Dermis microvascular lymphatic vessel endothelial cell (primary cell): ENCODE results near the gene UBE3D. TPM values are rescaled to one million over a fixed set of nuclear protein-coding genes. Genes with fewer than 3 reads are reported as not detected.
"Not testable (repeated sequence)": the region's sequence is repeated elsewhere in the genome, so short reads cannot be mapped to it uniquely, and the experiment has no call there.

ENCODE experiments used
- DNase-seq, 2 donors: peaks; one replicate each; pipeline versions ENCODE4 v3.0.0 to v3.0.0-alpha.2; 2010; ENCODE audit warnings: low read depth in 2 of 2
- total RNA-seq: library from RNA; depleted of rRNA; stranded (reverse); fragments of >200 nt; gene quantifications from 2 replicates; pipeline ENCODE4 v1.2.1, GENCODE V29; 2014

Gene UBE3D
- total RNA-seq, 1 donor from 2014 or later, result 2.6 TPM

DNA sequence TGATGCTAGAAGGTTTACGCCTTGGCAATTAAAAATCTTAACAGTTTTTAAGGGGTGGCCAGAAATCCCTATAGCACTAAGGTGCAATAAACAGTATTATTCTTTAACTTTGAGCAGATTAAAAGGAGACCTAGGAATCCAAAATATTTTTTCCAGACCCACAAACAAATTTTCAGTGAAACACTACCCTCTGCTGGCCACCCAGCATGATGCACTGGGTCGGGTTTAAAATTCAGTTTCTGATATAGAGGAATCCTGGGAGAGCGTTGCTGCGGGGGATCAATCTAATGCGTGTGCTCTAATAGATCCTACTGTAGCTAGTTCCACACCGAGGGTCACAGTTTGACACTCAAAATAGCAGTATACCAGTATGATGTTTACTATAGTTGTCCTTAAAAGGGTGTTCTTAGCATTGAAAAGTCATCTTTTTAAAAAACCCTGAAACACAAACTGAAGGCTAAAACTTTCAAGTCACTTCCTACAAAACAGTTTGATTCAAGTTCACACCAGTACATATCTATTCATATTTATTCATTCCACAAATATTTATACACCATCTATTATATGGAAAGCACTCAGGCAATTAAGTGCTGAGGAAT lies 10.2 kb downstream of the UBE3D start:
- peak in 1 of 2 donors; percentile 50 for DNase-seq

DNA sequence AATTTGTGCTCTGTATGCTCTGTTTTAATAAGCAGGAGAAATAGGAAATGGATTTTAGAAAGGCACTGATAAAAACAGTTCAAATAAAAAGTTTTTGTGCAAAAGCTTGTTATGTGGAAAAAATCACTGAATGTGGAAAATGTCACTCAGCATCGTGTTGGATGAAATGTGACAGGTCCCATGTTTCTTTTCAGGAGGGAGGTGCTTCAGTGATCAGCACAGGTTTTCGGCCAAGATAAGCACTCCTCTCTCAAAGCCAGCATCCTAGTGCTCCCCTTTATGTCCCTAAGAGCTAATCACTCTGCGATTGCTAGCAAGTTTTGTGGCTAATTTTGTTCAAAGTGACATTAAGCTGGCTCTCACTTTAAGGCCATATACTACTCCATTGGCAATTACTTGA lies 12.0 kb downstream of the UBE3D start:
- DNase-seq, result no peak

DNA sequence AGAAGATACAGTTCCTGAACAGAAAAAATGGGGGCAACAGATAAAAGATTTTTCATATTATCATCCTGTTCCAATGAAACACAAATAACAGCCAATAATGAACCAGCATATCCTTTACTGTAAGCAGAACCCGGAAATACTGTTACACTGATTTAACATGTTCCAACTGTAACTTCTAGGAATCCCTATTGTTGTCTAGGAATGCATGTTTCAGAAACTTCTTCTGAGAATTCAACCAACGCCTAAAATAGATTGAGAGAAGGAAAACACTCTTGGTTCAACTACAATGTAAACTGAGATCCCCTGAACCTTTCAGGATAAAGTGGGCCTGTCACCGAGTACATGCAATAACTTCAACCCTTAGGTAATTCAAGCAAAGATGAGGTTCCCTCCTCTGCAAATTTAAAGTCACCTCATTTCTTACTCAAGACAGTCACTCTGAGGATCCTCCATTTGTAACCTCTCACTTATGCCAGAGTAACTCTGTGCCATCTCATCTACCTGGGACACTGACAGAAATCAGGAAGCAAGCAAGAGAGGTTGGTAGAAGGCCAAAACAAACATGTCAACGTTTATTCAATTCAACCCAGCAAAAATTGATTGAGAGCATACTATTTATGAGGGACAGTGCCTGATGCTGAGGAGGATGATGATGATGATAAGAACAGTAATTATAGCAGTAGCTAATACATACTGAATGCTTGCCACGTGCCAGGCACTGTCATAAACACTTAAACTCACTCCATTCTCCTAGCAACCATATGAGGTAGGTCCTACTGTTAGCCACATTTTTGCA lies 14.1 kb downstream of the UBE3D start:
- DNase-seq, result peak in 1 of 2 donors; percentile 26

DNA sequence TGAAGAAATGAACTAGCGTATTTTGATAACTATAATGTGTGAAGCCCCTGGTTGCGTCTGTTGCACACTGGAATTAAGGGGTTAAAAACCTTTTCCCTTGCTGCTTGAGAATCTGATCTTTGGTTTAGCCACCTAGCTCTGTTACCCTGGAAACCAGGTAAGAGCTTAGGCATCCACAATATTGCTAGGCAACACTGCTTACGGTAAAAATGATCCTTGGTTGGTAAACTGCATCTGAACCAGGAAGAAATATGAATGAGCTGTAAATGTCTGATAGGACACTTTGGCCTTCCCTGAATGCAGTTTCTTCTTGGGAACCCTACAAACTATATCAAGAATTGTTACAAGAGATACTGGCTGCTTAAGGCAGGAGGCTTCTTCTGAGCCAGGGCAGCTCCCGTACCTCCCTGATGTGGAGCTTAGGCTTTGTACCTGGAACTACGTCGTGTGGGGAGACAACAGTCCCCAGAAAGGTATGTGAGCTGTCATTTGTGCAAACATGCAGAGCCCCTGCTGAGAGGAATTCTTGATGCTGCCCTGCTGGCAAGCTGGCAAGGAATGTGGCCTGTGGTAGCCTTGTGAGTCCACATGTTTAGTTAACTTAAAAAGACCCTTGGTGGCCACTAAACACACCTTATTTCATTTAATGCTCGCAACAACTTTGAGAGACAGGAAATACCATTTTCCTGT lies 18.4 kb downstream of the UBE3D start:
- DNase-seq, result no peak

DNA sequence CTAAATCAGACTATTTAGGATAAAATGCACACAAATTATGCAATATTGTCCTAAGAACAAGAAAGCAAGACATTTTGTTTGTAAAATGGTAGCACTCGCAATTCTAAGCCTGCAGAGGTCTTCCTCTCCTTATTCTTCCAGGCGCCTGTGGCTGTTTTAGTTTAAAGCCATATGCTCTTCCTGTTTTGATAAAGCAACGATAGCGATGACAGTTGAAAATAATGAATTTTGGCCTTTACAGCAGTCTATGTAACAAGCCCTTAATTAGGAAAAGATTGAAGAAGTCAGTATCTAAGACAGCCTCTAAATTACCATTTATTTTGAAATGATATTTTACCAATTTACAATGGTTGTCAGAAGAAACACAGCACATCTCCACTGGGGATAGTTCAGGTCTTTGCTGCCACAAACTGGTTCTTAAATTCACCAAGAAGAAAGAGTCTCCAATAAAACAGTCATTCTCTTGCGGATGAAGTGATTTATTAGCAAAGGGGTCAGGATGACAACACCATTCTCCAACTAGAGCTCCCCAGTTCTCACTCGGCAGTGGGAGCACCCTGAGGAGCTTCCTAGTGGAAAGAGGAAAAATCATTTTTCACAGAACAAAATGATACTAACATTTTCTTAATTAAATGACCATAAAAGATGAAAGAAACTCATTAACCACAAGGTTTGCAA lies 21.4 kb downstream of the UBE3D start:
- DNase-seq, result no peak

DNA sequence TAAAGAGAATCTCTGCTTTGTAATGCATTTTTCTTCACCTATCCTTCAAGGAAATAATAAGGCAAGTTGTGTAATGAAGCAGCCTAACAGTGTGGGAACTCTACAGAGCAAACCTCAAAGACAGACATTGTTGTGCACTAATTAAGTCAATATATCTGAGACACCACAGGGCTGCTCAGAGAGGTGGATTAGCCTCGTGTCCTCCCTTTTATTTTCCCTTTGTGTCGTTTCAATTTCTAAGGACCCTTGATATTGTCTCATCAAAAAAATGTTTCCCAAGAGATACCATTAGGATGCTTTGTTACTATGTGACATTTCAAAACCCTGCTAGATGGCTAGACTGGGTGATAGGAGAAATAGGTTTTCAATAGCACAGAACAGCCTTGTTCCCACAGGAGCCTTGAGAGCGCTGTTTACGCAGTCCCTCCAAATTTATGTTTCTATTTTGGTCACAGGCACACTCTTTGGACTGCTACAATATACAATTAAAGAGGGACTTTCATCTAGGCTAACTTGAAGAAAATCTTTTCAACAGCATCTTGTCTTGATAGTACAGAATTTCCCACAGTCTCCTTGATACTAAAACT lies 23.1 kb downstream of the UBE3D start:
- DNase-seq, result no peak

DNA sequence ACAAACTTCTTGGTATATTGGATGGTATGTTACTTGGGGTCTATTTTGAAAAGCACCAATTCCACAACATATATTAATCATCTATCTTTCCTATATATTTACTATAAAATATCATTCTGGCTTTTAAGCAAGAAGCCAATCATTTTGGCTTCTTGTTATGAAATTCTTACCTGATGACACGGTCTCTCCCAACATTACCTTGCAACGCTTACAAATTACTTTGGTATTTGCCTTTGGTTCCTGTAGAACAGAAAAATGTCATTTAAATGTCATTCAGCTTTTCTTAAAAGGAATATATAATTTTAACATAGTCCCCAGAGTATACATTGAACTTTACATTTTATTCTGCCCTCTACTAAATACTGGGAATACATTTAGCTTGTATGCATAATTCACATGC lies 27.4 kb downstream of the UBE3D start:
- DNase-seq, result no peak

DNA sequence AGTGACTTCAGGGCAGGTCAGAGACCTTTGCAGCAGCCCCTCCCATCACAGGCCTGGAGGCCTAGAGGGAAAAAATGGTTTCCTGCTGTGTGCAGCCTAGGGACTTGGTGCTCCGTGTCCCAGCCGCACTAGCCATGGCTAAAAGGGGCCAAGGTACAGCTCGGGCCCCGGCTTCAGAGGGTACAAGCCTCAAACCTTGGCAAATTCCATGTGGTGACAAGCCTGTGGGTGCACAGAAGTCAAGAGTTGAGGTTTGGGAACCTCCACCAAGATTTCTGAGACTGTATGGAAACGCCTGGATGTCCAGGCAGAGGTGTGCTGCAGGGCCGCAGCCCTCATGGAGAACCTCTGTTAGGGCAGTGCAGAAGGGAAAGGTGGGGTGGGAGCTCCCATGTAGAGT lies 34.0 kb downstream of the UBE3D start:
- no peak for DNase-seq

DNA sequence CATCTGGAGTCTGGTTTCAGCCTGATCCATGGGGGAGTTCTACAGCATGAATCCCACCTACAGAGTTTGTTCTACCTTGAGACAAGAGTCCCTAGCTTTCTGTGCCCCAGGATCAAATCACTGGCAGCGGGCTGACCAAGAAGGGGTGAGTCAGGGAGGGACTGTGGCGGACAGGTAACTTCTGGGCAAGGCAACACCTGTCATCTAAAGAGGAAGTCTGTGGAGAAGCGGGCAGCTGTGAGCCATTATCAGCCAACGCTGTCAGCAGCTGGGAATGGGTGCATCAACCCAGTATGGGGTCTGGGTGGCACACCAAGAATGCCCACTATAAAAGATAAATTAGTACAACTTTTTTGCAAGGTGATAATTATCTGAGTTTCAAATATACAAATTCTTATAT lies 45.9 kb downstream of the UBE3D start:
- no peak for DNase-seq

DNA sequence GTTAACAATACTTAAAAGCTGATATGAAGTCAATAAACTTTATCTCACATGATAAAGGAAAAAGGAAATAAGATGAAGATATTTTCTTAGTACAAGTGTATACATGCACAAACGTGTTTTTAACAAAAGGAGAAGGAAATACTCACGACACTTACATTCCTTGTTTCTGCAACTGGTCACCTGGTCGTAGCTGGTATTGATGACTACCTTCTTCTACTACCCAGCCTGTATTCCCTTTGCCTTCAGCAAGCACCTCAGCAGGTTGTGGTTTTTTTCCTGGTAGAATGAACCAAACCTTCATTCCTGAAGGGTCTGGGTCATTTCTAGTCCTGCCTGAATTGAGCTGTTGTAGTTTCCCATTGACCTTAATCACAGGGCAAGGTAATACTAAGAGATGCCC lies 54.5 kb downstream of the UBE3D start:
- not testable (repeated sequence) for DNase-seq

DNA sequence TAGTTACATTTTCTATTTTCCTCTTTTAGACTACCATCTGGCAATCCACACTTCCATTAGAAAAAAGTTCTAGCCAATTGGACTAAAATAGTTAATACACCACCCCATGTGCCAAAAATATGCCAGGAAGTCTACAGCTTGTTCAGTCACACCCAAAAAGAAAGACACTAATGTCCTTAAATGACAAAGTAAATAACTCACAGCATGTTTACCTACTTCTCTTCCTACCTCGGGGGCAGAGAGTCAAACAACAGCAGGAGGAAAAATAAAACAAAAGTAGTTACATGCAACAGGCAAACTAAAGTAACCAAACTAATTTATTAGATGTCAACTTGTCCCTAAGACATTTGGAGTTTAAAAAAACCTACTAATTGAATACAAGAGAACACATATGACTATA lies 57.0 kb downstream of the UBE3D start:
- no peak for DNase-seq

DNA sequence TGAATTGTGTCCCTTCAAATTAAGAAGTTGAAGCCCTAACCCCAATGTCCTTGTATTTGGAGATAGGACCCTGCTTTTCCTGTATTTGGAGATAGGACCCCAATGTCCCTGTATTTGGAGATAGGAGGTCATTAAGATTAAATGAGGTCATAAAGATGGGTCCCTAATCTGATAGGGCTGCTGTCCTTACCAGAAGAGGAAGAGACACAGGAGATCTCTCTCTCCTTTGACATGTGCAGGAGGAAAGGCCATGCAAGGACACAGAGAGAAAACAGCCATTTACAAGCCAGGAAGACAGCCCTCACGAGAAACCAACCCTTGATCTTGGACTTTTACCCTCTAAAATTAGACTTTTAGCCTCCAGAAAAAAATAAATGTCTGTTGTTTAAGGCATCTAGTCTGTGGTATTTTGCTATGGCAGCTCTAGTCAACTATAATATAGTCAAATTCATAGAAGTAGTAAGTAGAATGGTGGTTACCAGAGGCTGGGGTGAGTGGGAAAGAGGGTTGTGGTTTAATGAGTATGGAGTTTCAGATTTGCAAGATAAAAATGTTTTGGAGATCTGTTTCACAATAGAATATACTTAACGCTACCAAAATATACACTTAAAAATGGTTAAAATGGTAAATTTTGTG lies 59.3 kb downstream of the UBE3D start:
- DNase-seq, result no peak

DNA sequence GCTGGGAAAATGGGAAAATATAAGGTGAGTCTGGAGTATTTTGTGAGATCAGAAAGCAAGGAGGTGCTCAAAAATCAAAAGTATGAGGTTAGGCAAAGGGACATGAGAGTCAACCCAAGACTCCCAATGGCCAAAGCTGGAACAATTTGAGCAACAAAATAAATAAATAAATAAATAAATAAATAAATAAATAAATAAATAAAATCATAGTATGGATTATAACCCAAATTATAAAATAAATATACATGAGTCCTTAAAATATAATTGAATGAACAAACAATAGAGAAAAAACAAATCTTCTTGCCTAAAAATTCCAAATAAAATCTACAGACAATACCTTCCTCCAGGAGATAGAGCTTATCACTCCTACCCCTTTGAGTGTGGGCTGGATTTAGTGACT lies 69.5 kb downstream of the UBE3D start:
- DNase-seq, result no peak

DNA sequence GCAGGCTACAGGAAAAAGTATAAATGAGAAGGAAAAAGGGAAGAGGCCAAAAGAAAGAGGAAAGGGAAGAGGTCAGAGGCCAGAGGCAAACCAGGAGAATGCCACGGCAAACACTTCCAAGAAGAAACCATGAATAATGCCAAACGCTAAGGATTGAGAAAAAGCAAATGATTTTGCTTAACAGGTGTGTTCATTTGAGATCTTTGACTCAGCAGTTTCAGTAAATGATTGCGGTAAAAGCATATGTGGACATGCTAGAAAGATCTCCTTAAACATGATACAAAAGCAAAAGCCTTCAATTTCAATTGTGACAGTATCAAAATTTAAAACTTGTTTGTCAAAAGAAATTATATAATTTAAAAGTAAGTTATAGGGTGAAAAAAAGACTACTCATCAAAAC lies 70.6 kb downstream of the UBE3D start:
- no peak for DNase-seq

DNA sequence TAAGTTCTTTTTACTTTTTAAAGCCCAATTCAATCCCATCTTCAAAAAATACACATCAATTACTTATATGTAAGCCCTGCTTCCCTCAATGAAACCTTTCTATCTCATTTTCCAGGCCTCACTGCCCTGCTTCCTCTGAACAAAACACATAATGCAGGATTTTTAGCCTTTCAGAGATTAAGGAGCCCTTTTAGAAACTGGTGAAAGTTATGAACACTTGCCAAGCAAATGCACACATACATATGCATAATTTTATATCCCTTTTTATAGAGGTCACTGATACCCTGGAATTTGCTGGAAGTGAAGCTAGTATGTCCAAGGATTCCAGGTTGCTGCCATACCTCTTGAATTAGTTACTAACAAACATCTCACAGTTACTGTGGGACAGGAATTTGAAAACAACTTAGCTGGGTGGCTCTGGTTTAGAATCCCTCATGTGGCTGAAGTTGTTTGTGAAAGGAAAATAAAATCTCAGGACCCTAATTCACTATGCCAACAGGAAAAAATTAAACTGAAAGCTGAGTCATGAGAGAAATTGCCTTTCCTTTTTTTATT lies 75.8 kb downstream of the UBE3D start:
- DNase-seq, result peak in 1 of 2 donors; percentile 16

DNA sequence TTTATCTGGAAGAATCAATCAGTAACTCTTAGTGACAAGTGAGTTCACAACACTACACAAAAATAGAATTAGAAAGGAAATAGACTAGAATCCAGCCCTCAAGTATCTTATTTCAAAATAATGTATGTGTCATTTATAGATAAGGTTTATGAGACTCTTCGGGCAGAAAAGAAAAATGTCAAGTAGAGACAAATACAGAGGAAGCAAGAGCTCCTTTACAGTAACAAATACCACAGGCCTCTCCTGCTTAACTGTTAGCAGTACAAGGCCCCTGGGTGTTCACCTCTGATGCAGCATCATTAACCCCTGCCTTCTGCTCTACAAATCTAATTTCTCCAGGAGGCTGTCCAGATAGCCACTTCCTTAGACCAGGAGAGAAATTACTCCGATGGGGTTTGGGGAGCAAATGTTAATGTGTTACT lies 76.7 kb downstream of the UBE3D start:
- DNase-seq, result no peak

DNA sequence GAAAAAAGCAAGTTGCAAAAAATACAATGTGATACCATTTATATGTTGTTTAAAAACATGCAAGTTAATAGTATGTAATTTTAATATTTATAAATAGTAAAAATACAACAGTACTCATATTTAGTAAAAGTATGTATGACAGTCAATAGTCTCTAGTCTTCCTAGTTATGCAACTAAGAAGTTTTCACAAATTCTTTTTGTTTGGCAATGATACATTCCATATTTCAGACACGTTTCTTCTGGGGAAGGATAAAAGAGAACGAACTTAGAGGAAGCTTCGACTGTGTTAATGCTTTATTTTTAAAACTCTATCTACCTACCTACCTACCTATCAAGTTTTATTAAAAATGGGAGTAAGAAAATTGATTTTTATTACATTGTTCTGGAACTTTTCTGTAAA lies 77.7 kb downstream of the UBE3D start:
- DNase-seq, result no peak

DNA sequence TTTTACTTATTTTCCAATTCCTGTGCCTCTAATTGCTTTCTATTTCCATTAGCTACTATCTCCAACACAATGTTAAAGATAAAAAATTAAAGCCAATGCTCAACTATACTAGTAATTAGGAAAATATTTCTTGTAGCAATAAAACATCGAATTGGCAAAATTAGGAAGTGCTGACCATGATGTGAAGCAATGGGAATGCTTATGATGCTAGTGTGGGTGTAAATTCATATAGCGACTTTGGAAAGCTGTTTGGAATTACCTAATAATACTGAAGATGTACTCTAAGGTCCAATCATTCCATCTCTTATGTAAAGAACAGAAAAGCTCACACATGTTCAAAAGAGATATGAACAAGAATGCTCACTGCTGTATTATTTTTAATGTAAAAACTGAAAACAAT lies 78.2 kb downstream of the UBE3D start:
- DNase-seq, result no peak

DNA sequence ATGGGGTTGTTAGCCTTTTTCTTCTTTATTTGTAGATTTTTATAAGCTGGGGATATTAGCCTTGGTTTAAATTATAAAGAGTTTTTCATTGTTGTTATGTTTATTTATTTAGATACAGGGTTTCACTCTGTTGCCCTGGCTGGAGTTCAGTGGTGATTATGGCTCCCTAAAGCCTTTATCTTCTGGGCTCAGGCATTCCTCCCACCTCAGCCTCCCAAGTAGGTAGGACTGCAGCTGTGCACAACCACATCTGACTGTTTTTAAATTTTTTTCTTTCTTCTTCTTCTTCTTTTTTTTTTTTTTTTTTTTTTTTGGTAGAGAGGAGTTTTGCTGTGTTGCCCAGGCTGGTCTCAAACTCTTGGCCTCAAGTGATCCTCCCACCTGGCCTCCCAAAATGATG lies 80.9 kb downstream of the UBE3D start:
- no peak for DNase-seq

DNA sequence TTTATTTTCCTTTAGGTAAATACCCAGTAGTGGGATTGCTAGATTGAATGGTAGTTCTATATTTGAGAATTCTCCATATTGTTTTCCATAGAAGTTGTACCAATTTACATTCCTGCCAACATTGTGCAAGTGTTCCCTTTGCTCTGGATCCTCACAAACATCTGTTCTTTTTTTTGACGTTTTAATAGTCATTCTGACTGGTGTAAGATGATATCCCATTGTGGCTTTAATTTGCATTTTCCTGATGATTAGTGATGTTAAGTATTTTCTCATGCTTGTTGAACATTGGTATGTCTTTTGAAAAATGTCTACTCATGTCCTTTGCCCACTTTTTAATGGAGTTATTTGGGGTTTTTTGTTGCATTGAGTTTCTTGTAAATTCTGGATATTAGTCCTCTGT lies 85.6 kb downstream of the UBE3D start:
- DNase-seq, result no peak

DNA sequence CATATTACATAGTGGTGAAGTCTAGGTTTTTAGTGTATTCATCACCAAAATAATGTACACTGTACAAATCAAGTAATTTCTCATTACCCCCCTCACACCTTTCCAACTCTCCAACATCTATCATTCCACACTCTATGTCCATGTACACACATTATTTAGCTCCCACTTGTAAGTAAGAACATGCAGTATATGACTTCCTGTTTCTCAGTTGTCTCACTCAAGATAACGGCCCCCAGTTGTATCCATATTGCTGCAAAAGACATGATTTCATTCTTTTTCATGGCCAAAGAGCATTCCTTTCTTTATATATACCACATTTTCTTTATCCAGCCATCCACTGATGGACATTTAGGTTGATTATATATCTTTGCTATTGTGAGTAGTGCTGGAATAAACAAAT lies 86.0 kb downstream of the UBE3D start:
- DNase-seq, result no peak
